Sigmoid colon (tissue), 4 donors: ENCODE results near the gene PPP1R10.

Experiments
- CTCF ChIP-seq, 4 experiments: fragments of 450-650 bp in 3 of 4; fragments of 200-600 bp in 1 of 4; IDR thresholded peaks; one replicate each; pipeline ENCODE4 v1.5.1; 2016 to 2019; ENCODE audit warnings: antibody characterized with exemption in 4 of 4, mild to moderate bottlenecking in 3 of 4, moderate library complexity in 2 of 4
- EP300 ChIP-seq, 4 donors: sonication (generic); formaldehyde crosslinking; IDR thresholded peaks; one replicate each; pipeline ENCODE4 v1.6.1; 2017; ENCODE audit warnings: antibody characterized with exemption in 4 of 4
- POLR2A ChIP-seq, 2 donors: fragments of 450-650 bp; IDR thresholded peaks; one replicate each; pipeline ENCODE4 v1.6.1; 2016; ENCODE audit warnings: antibody characterized with exemption in 2 of 2, mild to moderate bottlenecking in 2 of 2, moderate library complexity in 2 of 2
- POLR2AphosphoS5 ChIP-seq, 4 donors: sonication (generic); formaldehyde crosslinking; IDR thresholded peaks; one replicate each; pipeline ENCODE4 v1.6.1; 2017; ENCODE audit warnings: antibody characterized with exemption in 4 of 4

GRCh38 chr6:30603961-30604360 is 13.1 kb downstream of the PPP1R10 start:
- TF ChIP-seq POLR2A (IDR thresholded peaks at IDR 0.05), result no peak
- no peak for TF ChIP-seq CTCF (IDR thresholded peaks at IDR 0.05)
- no peak for TF ChIP-seq EP300 (IDR thresholded peaks at IDR 0.05)
- TF ChIP-seq POLR2AphosphoS5 (IDR thresholded peaks at IDR 0.05), result no peak
